Measurements from ENCODE around the gene ZNF282.

GRCh38 chr7:149224352-149224751 lies 29.0 kb downstream of the ZNF282 start:
- TF ChIP-seq ZNF565 (CRISPR knock-in tag; conservative IDR thresholded peaks at IDR 0.05; ENCODE audit: low read depth) = no peak
- no peak for TF ChIP-seq PPARA (CRISPR knock-in tag; IDR thresholded peaks at IDR 0.05; ENCODE audit: borderline replicate concordance)
- no peak for TF ChIP-seq PATZ1 (CRISPR knock-in tag; IDR thresholded peaks at IDR 0.05; ENCODE audit: borderline replicate concordance)
- no peak for TF ChIP-seq CREB5 (CRISPR knock-in tag; IDR thresholded peaks at IDR 0.05; ENCODE audit: low read depth)
- no peak for TF ChIP-seq ZNF8 (CRISPR knock-in tag; IDR thresholded peaks at IDR 0.05)
- TF ChIP-seq ZFP3 (CRISPR knock-in tag; IDR thresholded peaks at IDR 0.05) = no peak

Data from SK-N-SH treated with all-trans-retinoic acid at 6 μM for 48 hours (cell line).